HG03575 (cell line): ENCODE data around the gene CNOT1.

ENCODE experiments used
- ATAC-seq: cut with Tn5 transposase; IDR thresholded peaks from one replicate; pipeline ENCODE4 v1.9.1; 2021; ENCODE audit not compliant: unreplicated experiment, insufficient number of reproducible peaks, low FRiP score; ENCODE audit errors: extremely low read depth

Gene CNOT1

GRCh38 chr16:58471209-58471975, 158.2 kb downstream of the CNOT1 start:
- no peak for ATAC-seq
